BJ (cell line): ENCODE results near the gene KLLN. TPM values are rescaled to one million over a fixed set of nuclear protein-coding genes. Genes with fewer than 3 reads are reported as not detected.
"Not testable (repeated sequence)": the region's sequence is repeated elsewhere in the genome, so short reads cannot be mapped to it uniquely, and the experiment has no call there.

Experiments used
- CTCF ChIA-PET: fragments of 350-600 bp; formaldehyde crosslinking; extraction: SDS; loops from one replicate; lab custom pipeline; 2021; ENCODE audit warnings: antibody characterized with exemption, inconsistent platforms; lab: Yijun Ruan, JAX
- POLR2A ChIA-PET: fragments of 300-600 bp; sonication (Branson Sonifier 250); formaldehyde crosslinking; extraction: SDS; loops from one replicate; lab custom pipeline; 2021; ENCODE audit warnings: antibody characterized with exemption; lab: Charles Lee
- DNase-seq: peaks from one replicate; pipeline ENCODE4 v3.0.0-alpha.2; 2011; ENCODE audit warnings: low read depth
- H3K27me3 ChIP-seq: 2 replicates; pipeline ENCODE4 v1.6.0; 2011; ENCODE audit warnings: low read length; ENCODE audit not compliant: control insufficient read depth, insufficient read depth
- H3K36me3 ChIP-seq: 2 replicates; pipeline ENCODE4 v1.5.1; 2011; ENCODE audit warnings: low read length; ENCODE audit not compliant: control insufficient read depth, insufficient read depth
- H3K4me3 ChIP-seq: 2 replicates; pipeline ENCODE4 v1.5.1; 2011; ENCODE audit warnings: low read depth, mild to moderate bottlenecking, control low read depth, low read length
- CTCF ChIP-seq: IDR thresholded peaks from 2 replicates; pipeline ENCODE4 v1.5.1; 2011; ENCODE audit warnings: low read depth, mild to moderate bottlenecking, control low read depth, inconsistent platforms, low read length, moderate library complexity; ENCODE audit not compliant: insufficient read depth
- polyA plus RNA-seq: library from polyadenylated mRNA; depleted of rRNA; stranded (reverse); fragments of >200 nt; gene quantifications from 2 replicates; pipeline ENCODE4 v1.2.3, GENCODE V29; 2011

Gene KLLN
- polyA plus RNA-seq, 1 experiment = 0.42 TPM

GRCh38 chr10:87869773-87870551, 6.6 kb upstream of the KLLN start:
- H3K36me3 ChIP-seq = no peaks in the 10 kb centered on the region
- no peak for TF ChIP-seq CTCF
- DNase-seq = no peak
- H3K27me3 ChIP-seq = no peaks in the 10 kb centered on the region
- ChIA-PET CTCF (interaction anchor here (0.6 to 0.8 kb wide), 2 partner anchors 519 to 609 kb away, joined by 3 to 4 read pairs; no protein-coding TSS in a partner anchor), POLR2A (no interaction called here)
- no peak overlapping the region for H3K4me3 ChIP-seq

GRCh38 chr10:87869139-87869538, 5.8 kb upstream of the KLLN start:
- POLR2A ChIA-PET, DNase-seq, H3K27me3 ChIP-seq, H3K36me3 ChIP-seq: not testable (repeated sequence)
- H3K4me3 ChIP-seq = peak overlapping the region; percentile 84
- CTCF ChIA-PET = interaction anchor here (0.8 kb wide), 1 partner anchor 520 kb away, joined by 4 read pairs; no protein-coding TSS in a partner anchor

GRCh38 chr10:87868277-87868676, 4.9 kb upstream of the KLLN start:
- H3K4me3 ChIP-seq = peak overlapping the region; percentile 84
- no peaks in the 10 kb centered on the region for H3K27me3 ChIP-seq
- no peaks in the 10 kb centered on the region for H3K36me3 ChIP-seq
- DNase-seq = no peak
- POLR2A ChIA-PET = no interaction called here
- TF ChIP-seq CTCF = no peak
- CTCF ChIA-PET = no interaction called here

- H3K27me3 ChIP-seq = no peaks in the 10 kb centered on the region
- POLR2A ChIA-PET = no interaction called here
- no peak for TF ChIP-seq CTCF
- DNase-seq = no peak
- H3K36me3 ChIP-seq = no peaks in the 10 kb centered on the region
- peak overlapping the region; percentile 84 for H3K4me3 ChIP-seq
- CTCF ChIA-PET = no interaction called here
These were observed 4.1 kb upstream of the KLLN start for GRCh38 chr10:87867453-87867852.

GRCh38 chr10:87866412-87866974, 3.2 kb upstream of the KLLN start:
- CTCF ChIA-PET = interaction anchor here (6.3 kb wide), 1 partner anchor 523 kb away, joined by 45 read pairs; no protein-coding TSS in a partner anchor
- POLR2A ChIA-PET = interaction anchor here (0.6 kb wide), 1 partner anchor 166 kb away, joined by 3 read pairs; no protein-coding TSS in a partner anchor

More at GRCh38 chr10:87866412-87866974, 3.2 kb upstream of the KLLN start:
- H3K36me3 ChIP-seq = no peaks in the 10 kb centered on the region
- DNase-seq = no peak
- peak overlapping the region; percentile 84 for H3K4me3 ChIP-seq
- TF ChIP-seq CTCF = no peak
- no peaks in the 10 kb centered on the region for H3K27me3 ChIP-seq
